ENCODE measurements around the gene LDLRAD4. TPM values are rescaled to one million over a fixed set of nuclear protein-coding genes. Genes with fewer than 3 reads are reported as not detected.

Gene LDLRAD4
- total and polyA plus RNA-seq, 2 experiments from 2014 or later, result 0.73 to 1.9 TPM

GRCh38 chr18:13178197-13178596 is 40.4 kb upstream of the LDLRAD4 start:
- Mint-ChIP-seq H3K4me1 (peaks cover 14% of the 10 kb centered on the region), H3K27ac (no peak overlapping the region), H3K27me3 (ENCODE audit: insufficient read depth, low read depth, poor library complexity) (peaks cover 3% of the 10 kb centered on the region), H3K36me3 (ENCODE audit: low read depth) (no peaks in the 10 kb centered on the region), H3K4me3 (no peak overlapping the region), H3K9me3 (peaks cover 14% of the 10 kb centered on the region; the same call in 2 of the 3 replicates)
- Histone ChIP-seq H4K20me1 (replicated peaks; ENCODE audit: insufficient read depth) (no peaks in the 10 kb centered on the region), H3K79me2 (replicated peaks; ENCODE audit: insufficient read depth) (no peaks in the 10 kb centered on the region), H3K9me2 (ENCODE audit: insufficient read depth) (no peaks in the 10 kb centered on the region), H3K4me1 (ENCODE audit: insufficient read depth) (no peaks in the 10 kb centered on the region), H3K27ac (ENCODE audit: low read depth) (no peak overlapping the region), H2AFZ (no peak overlapping the region), H3K27me3 (ENCODE audit: insufficient read depth) (no peaks in the 10 kb centered on the region), H3K4me3 (no peak overlapping the region), H3K4me2 (no peak overlapping the region), H3K36me3 (ENCODE audit: insufficient read depth) (no peaks in the 10 kb centered on the region), H3F3A (replicated peaks; ENCODE audit: low read depth) (0 out of 2 replicates have a peak, but pooled peaks cover 3% of the 10 kb centered on the region)
- TF ChIP-seq EZH2phosphoT487 (IDR thresholded peaks at IDR 0.05; ENCODE audit: unreplicated experiment) (no peak), ZNF114 (CRISPR knock-in tag; IDR thresholded peaks at IDR 0.05) (no peak), NANOG (IDR thresholded peaks at IDR 0.05; ENCODE audit: borderline replicate concordance) (no peak), ZNF331 (CRISPR knock-in tag; IDR thresholded peaks at IDR 0.05; ENCODE audit: low read depth) (no peak), STAT1 (IDR thresholded peaks at IDR 0.05; ENCODE audit: unreplicated experiment) (no peak), REST (IDR thresholded peaks at IDR 0.05; ENCODE audit: unreplicated experiment) (no peak), POLR2AphosphoS5 (IDR thresholded peaks at IDR 0.05; ENCODE audit: low read depth) (no peak), CREB1 (CRISPR knock-in tag; IDR thresholded peaks at IDR 0.05; ENCODE audit: low read depth) (no peak), EZH2 (IDR thresholded peaks at IDR 0.05; ENCODE audit: low read depth, unreplicated experiment) (no peak), JUNB (IDR thresholded peaks at IDR 0.05; ENCODE audit: unreplicated experiment) (no peak)
- TF ChIP-seq, protein P1, sequence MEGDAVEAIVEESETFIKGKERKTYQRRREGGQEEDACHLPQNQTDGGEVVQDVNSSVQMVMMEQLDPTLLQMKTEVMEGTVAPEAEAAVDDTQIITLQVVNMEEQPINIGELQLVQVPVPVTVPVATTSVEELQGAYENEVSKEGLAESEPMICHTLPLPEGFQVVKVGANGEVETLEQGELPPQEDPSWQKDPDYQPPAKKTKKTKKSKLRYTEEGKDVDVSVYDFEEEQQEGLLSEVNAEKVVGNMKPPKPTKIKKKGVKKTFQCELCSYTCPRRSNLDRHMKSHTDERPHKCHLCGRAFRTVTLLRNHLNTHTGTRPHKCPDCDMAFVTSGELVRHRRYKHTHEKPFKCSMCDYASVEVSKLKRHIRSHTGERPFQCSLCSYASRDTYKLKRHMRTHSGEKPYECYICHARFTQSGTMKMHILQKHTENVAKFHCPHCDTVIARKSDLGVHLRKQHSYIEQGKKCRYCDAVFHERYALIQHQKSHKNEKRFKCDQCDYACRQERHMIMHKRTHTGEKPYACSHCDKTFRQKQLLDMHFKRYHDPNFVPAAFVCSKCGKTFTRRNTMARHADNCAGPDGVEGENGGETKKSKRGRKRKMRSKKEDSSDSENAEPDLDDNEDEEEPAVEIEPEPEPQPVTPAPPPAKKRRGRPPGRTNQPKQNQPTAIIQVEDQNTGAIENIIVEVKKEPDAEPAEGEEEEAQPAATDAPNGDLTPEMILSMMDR (conservative IDR thresholded peaks at IDR 0.05; ENCODE audit: low read depth in 2 of 2), result no peak
- TF ChIP-seq, protein P2, sequence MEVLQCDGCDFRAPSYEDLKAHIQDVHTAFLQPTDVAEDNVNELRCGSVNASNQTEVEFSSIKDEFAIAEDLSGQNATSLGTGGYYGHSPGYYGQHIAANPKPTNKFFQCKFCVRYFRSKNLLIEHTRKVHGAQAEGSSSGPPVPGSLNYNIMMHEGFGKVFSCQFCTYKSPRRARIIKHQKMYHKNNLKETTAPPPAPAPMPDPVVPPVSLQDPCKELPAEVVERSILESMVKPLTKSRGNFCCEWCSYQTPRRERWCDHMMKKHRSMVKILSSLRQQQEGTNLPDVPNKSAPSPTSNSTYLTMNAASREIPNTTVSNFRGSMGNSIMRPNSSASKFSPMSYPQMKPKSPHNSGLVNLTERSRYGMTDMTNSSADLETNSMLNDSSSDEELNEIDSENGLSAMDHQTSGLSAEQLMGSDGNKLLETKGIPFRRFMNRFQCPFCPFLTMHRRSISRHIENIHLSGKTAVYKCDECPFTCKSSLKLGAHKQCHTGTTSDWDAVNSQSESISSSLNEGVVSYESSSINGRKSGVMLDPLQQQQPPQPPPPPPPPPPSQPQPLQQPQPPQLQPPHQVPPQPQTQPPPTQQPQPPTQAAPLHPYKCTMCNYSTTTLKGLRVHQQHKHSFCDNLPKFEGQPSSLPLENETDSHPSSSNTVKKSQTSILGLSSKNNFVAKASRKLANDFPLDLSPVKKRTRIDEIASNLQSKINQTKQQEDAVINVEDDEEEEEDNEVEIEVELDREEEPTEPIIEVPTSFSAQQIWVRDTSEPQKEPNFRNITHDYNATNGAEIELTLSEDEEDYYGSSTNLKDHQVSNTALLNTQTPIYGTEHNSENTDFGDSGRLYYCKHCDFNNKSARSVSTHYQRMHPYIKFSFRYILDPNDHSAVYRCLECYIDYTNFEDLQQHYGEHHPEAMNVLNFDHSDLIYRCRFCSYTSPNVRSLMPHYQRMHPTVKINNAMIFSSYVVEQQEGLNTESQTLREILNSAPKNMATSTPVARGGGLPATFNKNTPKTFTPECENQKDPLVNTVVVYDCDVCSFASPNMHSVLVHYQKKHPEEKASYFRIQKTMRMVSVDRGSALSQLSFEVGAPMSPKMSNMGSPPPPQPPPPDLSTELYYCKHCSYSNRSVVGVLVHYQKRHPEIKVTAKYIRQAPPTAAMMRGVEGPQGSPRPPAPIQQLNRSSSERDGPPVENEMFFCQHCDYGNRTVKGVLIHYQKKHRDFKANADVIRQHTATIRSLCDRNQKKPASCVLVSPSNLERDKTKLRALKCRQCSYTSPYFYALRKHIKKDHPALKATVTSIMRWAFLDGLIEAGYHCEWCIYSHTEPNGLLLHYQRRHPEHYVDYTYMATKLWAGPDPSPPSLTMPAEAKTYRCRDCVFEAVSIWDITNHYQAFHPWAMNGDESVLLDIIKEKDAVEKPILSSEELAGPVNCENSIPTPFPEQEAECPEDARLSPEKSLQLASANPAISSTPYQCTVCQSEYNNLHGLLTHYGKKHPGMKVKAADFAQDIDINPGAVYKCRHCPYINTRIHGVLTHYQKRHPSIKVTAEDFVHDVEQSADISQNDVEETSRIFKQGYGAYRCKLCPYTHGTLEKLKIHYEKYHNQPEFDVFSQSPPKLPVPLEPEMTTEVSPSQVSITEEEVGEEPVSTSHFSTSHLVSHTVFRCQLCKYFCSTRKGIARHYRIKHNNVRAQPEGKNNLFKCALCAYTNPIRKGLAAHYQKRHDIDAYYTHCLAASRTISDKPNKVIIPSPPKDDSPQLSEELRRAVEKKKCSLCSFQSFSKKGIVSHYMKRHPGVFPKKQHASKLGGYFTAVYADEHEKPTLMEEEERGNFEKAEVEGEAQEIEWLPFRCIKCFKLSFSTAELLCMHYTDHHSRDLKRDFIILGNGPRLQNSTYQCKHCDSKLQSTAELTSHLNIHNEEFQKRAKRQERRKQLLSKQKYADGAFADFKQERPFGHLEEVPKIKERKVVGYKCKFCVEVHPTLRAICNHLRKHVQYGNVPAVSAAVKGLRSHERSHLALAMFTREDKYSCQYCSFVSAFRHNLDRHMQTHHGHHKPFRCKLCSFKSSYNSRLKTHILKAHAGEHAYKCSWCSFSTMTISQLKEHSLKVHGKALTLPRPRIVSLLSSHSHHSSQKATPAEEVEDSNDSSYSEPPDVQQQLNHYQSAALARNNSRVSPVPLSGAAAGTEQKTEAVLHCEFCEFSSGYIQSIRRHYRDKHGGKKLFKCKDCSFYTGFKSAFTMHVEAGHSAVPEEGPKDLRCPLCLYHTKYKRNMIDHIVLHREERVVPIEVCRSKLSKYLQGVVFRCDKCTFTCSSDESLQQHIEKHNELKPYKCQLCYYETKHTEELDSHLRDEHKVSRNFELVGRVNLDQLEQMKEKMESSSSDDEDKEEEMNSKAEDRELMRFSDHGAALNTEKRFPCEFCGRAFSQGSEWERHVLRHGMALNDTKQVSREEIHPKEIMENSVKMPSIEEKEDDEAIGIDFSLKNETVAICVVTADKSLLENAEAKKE (CRISPR knock-in tag; IDR thresholded peaks at IDR 0.05), result no peak
- TF ChIP-seq, protein P3, sequence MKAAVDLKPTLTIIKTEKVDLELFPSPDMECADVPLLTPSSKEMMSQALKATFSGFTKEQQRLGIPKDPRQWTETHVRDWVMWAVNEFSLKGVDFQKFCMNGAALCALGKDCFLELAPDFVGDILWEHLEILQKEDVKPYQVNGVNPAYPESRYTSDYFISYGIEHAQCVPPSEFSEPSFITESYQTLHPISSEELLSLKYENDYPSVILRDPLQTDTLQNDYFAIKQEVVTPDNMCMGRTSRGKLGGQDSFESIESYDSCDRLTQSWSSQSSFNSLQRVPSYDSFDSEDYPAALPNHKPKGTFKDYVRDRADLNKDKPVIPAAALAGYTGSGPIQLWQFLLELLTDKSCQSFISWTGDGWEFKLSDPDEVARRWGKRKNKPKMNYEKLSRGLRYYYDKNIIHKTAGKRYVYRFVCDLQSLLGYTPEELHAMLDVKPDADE (IDR thresholded peaks at IDR 0.05), result no peak
- DNase-seq (ENCODE audit: low spot score) (no peak), ATAC-seq (no peak)

Measured in GM23338 (cell line).